Fibroblast of pulmonary artery (primary cell): ENCODE measurements around the gene A4GALT.
A peak's percentile ranks its signal among the peaks of the same experiment; 100 is the strongest.

Experiments used
- DNase-seq: peaks from one replicate; pipeline ENCODE4 v3.0.0-alpha.2; 2010; ENCODE audit warnings: low read depth
- H3K4me3 ChIP-seq: replicated peaks from 2 replicates; pipeline ENCODE4 v1.5.1; 2011; ENCODE audit warnings: low read depth, mild to moderate bottlenecking, control low read depth, low read length, moderate library complexity
- CTCF ChIP-seq: IDR thresholded peaks from 2 replicates; pipeline ENCODE4 v1.5.1; 2011; ENCODE audit warnings: mild to moderate bottlenecking, control low read depth, low read length, inconsistent platforms; ENCODE audit errors: missing control alignments

The A4GALT gene

GRCh38 chr22:42719656-42720262 lies 911 bp downstream of the A4GALT start:
- peak overlapping the region; percentile 66 for H3K4me3 ChIP-seq
- no peak for TF ChIP-seq CTCF
- no peak for DNase-seq

GRCh38 chr22:42719133-42719532 lies 1.5 kb downstream of the A4GALT start:
- peak overlapping the region; percentile 66 for H3K4me3 ChIP-seq
- no peak for DNase-seq
- TF ChIP-seq CTCF = peak; percentile 7

- TF ChIP-seq CTCF = no peak
- no peak overlapping the region for H3K4me3 ChIP-seq
- no peak for DNase-seq
Measured at GRCh38 chr22:42717197-42717928, 3.3 kb downstream of the A4GALT start.

DNA sequence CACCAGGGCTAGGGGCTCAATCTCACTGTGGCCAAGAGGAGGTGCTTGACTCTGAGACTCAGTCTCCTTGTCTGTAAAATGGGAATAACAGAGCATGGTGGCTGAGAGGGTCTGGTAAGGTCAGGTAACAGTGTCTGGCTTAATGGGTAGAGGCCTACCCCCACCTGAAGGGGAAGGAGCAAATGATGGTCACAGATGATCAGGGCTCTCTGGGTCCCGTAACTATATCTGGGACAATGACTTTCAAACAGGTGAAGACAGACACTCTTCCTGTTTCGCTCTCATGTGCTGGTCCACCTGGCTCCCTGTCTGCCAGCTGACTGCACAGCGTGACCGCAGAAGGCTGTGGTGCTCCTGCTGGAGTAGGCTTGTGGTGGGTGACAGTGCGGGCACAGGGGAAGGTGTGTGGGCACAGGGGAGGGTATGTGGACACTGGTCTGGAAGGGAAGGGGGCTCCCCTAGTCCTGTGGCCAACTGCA lies 4.0 kb downstream of the A4GALT start:
- no peak for TF ChIP-seq CTCF
- no peak for DNase-seq
- H3K4me3 ChIP-seq = no peak overlapping the region

GRCh38 chr22:42716221-42716620 lies 4.4 kb downstream of the A4GALT start:
- H3K4me3 ChIP-seq = no peak overlapping the region
- TF ChIP-seq CTCF = no peak

GRCh38 chr22:42714768-42715390 lies 5.8 kb downstream of the A4GALT start:
- no peak for TF ChIP-seq CTCF
- peak; percentile 38 for DNase-seq
- H3K4me3 ChIP-seq = no peak overlapping the region

More at GRCh38 chr22:42716221-42716620, 4.4 kb downstream of the A4GALT start:
- DNase-seq = no peak
